ENCODE measurements around the gene KCNQ5. TPM values are rescaled to one million over a fixed set of nuclear protein-coding genes. Genes with fewer than 3 reads are reported as not detected.

Gene KCNQ5
- total RNA-seq, 1 experiment from 2014 or later, result 9.4 TPM

DNA sequence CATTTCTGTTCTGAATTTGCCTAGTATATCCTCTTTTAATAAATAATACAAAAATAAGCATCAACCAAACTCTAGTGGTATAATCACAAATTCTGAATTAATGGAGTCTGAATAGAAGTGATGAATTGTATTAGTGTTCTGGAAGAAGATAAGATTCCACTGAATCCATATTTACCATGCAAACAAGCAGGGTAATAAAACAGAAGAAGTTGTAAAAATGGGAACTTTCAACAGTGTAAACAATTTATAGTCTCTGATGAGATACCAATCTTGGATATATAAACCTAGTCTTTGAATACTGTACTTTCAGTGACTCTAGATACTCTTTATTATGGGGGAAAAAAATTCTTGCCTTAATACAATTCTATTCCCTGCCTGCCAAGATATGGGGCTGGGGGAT lies 405.8 kb downstream of the KCNQ5 start:
- DNase-seq (ENCODE audit: low read depth, low spot score) (no peak), ATAC-seq (no peak)
- BruUV-seq (replicated peaks), result no TSS peak
- Histone ChIP-seq H3K27me3 (ENCODE audit: control insufficient read depth, insufficient read depth, low read length) (no peaks in the 10 kb centered on the region), H3K4me3 (ENCODE audit: low read depth in 2 of 2, low read length in 2 of 2) (no peak overlapping the region), H3K4me1 (ENCODE audit: control insufficient read depth, insufficient read depth, low read length) (peaks cover 16% of the 10 kb centered on the region), H3K9me3 (ENCODE audit: control insufficient read depth, insufficient read depth, low read depth, low read length) (no peaks in the 10 kb centered on the region), H3K27ac (ENCODE audit: low read length) (no peak overlapping the region), H3K36me3 (ENCODE audit: control insufficient read depth, insufficient read depth, low read length) (no peaks in the 10 kb centered on the region)
- in situ Hi-C loops (cut with HindIII; ENCODE audit: low pct_unique_long_range_greater_than_20kb, low sequenced_read_pairs) (no loop called here), intact Hi-C loops (cut with micrococcal nuclease; ENCODE audit: unreplicated experiment) (no loop called here)
- no peak for TF ChIP-seq SIN3A (IDR thresholded peaks at IDR 0.05; ENCODE audit: borderline replicate concordance, insufficient read depth, low read depth, low read length)
- no peak for TF ChIP-seq TCF7L2 (IDR thresholded peaks at IDR 0.05; ENCODE audit: low read depth, low read length)
- no peak for TF ChIP-seq POLR2AphosphoS5 (IDR thresholded peaks at IDR 0.05; ENCODE audit: low read depth, low read length)
- TF ChIP-seq, protein P1, sequence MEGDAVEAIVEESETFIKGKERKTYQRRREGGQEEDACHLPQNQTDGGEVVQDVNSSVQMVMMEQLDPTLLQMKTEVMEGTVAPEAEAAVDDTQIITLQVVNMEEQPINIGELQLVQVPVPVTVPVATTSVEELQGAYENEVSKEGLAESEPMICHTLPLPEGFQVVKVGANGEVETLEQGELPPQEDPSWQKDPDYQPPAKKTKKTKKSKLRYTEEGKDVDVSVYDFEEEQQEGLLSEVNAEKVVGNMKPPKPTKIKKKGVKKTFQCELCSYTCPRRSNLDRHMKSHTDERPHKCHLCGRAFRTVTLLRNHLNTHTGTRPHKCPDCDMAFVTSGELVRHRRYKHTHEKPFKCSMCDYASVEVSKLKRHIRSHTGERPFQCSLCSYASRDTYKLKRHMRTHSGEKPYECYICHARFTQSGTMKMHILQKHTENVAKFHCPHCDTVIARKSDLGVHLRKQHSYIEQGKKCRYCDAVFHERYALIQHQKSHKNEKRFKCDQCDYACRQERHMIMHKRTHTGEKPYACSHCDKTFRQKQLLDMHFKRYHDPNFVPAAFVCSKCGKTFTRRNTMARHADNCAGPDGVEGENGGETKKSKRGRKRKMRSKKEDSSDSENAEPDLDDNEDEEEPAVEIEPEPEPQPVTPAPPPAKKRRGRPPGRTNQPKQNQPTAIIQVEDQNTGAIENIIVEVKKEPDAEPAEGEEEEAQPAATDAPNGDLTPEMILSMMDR (IDR thresholded peaks at IDR 0.05), result no peak
- TF ChIP-seq, protein P2, sequence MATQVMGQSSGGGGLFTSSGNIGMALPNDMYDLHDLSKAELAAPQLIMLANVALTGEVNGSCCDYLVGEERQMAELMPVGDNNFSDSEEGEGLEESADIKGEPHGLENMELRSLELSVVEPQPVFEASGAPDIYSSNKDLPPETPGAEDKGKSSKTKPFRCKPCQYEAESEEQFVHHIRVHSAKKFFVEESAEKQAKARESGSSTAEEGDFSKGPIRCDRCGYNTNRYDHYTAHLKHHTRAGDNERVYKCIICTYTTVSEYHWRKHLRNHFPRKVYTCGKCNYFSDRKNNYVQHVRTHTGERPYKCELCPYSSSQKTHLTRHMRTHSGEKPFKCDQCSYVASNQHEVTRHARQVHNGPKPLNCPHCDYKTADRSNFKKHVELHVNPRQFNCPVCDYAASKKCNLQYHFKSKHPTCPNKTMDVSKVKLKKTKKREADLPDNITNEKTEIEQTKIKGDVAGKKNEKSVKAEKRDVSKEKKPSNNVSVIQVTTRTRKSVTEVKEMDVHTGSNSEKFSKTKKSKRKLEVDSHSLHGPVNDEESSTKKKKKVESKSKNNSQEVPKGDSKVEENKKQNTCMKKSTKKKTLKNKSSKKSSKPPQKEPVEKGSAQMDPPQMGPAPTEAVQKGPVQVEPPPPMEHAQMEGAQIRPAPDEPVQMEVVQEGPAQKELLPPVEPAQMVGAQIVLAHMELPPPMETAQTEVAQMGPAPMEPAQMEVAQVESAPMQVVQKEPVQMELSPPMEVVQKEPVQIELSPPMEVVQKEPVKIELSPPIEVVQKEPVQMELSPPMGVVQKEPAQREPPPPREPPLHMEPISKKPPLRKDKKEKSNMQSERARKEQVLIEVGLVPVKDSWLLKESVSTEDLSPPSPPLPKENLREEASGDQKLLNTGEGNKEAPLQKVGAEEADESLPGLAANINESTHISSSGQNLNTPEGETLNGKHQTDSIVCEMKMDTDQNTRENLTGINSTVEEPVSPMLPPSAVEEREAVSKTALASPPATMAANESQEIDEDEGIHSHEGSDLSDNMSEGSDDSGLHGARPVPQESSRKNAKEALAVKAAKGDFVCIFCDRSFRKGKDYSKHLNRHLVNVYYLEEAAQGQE (IDR thresholded peaks at IDR 0.05; ENCODE audit: insufficient read depth in 1 of 2, low read depth in 2 of 2, low read length in 1 of 2), result no peak
- CTCF ChIA-PET, result no interaction called here
- POLR2A ChIA-PET, result no interaction called here

DNA sequence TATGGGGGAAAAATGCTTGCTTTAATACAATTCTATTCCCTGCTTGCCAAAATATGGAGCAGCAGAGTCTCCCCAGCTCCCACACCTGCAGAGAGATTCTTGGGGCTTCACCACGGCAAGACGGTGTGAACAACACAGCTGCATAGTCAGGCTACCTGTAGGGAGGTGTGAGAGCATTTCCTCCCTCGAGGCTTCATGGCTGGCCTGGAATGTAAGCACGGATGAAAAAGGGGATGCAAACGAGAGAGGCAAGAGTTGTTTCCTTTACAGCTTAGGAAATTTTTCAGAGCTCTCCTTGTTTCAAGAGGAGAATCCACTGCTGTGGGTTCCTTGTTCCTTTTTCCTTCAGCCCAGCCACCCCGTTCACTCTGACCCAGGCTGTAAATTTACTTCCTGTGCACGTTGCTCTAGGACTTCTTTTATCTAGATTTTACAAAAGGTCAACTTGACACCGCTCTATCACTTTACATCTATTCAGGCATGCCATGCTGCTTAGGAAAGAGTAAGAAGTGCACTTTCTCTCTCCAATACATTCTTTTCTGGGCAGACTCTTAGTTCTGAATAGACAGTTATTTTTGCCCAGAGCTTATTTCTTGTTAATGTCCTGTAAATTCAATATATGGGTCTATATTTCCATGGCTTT lies 406.4 kb downstream of the KCNQ5 start:
- ATAC-seq (no peak), DNase-seq (ENCODE audit: low read depth, low spot score) (no peak)
- no peaks in the 10 kb centered on the region for H3K27me3 ChIP-seq (ENCODE audit: control insufficient read depth, insufficient read depth, low read length)
- peaks cover 16% of the 10 kb centered on the region for H3K4me1 ChIP-seq (ENCODE audit: control insufficient read depth, insufficient read depth, low read length)
- in situ Hi-C loops (cut with HindIII; ENCODE audit: low pct_unique_long_range_greater_than_20kb, low sequenced_read_pairs) (no loop called here), intact Hi-C loops (cut with micrococcal nuclease; ENCODE audit: unreplicated experiment) (no loop called here)
- POLR2A ChIA-PET, result interaction anchor here (0.5 kb wide), 1 partner anchor 362 kb away, joined by 8 read pairs; no protein-coding TSS in a partner anchor
- H3K9me3 ChIP-seq (ENCODE audit: control insufficient read depth, insufficient read depth, low read depth, low read length), result no peaks in the 10 kb centered on the region
- CTCF ChIA-PET, result no interaction called here
- TF ChIP-seq TCF7L2 (IDR thresholded peaks at IDR 0.05; ENCODE audit: low read depth, low read length) (no peak), POLR2AphosphoS5 (IDR thresholded peaks at IDR 0.05; ENCODE audit: low read depth, low read length) (no peak), SIN3A (IDR thresholded peaks at IDR 0.05; ENCODE audit: borderline replicate concordance, insufficient read depth, low read depth, low read length) (no peak)
- TF ChIP-seq, protein P2 (IDR thresholded peaks at IDR 0.05; ENCODE audit: insufficient read depth in 1 of 2, low read depth in 2 of 2, low read length in 1 of 2), result no peak
- TF ChIP-seq, protein P1 (IDR thresholded peaks at IDR 0.05), result no peak
- no peaks in the 10 kb centered on the region for H3K36me3 ChIP-seq (ENCODE audit: control insufficient read depth, insufficient read depth, low read length)
- no TSS peak for BruUV-seq (replicated peaks)
- H3K4me3 ChIP-seq (ENCODE audit: low read depth in 2 of 2, low read length in 2 of 2), result no peak overlapping the region
- H3K27ac ChIP-seq (ENCODE audit: low read length), result peak overlapping the region; percentile 34; the same call in 1 of the 2 replicates

Data from Panc1 (cell line).